SK-N-MC (cell line): ENCODE measurements around the gene IFNA10.

Experiments used
- EZH2 ChIP-seq: fragments of 200-600 bp; sonication (generic); IDR thresholded peaks from one replicate; pipeline ENCODE4 v1.6.1; 2017; ENCODE audit warnings: antibody characterized with exemption
- FOXP2 ChIP-seq: optimal IDR thresholded peaks from 2 replicates; pipeline ENCODE3; 2011; ENCODE audit warnings: mild to moderate bottlenecking, moderate library complexity; ENCODE audit not compliant: insufficient read depth; ENCODE audit errors: extremely low read length, control extremely low read depth
- POLR2AphosphoS5 ChIP-seq: IDR thresholded peaks from 2 replicates; pipeline ENCODE4 v1.6.1; 2012; ENCODE audit warnings: mild to moderate bottlenecking, low read depth, low read length, borderline replicate concordance

DNA sequence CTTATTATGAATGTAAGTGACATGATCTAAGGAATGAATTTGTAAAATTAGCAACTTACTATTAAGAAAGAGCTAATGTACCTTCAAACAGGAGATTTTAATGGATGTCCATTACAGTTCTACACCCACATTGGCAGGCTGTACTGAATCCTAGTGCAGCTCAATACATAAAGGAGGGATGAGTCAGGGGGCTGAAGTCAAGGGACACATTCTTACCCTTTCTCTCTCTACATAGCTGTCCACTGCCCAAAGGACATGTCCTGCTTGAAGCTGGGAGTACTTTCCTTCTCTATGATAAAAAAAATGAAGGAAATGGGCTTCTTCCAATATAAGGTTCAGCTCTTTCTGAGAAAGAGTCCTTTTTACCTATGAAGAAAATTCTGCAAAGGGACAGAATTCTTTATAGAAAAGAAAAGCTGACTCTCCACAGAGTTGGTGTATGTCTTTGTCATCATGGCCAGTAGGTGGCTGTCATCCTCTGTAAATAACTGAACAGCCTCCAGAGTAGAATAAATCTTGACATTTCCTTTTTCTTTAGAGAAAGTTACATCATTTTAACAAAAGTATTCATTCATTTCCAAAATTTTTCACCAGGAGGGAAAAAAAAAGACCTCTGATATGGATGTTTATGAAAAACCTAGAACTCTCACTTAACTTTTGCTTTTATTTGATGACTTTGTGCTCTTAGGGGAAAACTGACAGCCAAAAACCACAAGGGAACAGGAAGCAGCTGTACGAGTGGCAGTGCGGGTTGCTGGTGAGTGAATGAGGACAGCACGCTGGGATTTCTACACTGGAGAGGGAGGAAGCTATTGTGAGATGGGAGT, 46.0 kb upstream of the IFNA10 start:
- TF ChIP-seq EZH2, result no peak
- TF ChIP-seq POLR2AphosphoS5, result no peak
- no peak for TF ChIP-seq FOXP2
